Ascending aorta (tissue), 2 donors: Measurements from ENCODE around the gene TEX10. TPM values are rescaled to one million over a fixed set of nuclear protein-coding genes. Genes with fewer than 3 reads are reported as not detected.
"Not testable (repeated sequence)": the region's sequence is repeated elsewhere in the genome, so short reads cannot be mapped to it uniquely, and the experiment has no call there.

Experiments
- DNase-seq, 2 donors: peaks; one replicate each; pipeline ENCODE4 v3.0.0-alpha.2; 2019; ENCODE audit warnings: low spot score in 2 of 2
- H3K27ac ChIP-seq, 2 donors: fragments of 200-600 bp; sonication (generic); one replicate each; pipeline ENCODE4 v1.5.1; 2016 to 2017; ENCODE audit warnings: mild to moderate bottlenecking in 1 of 2
- H3K27me3 ChIP-seq: fragments of 200-600 bp; sonication (generic); one replicate; pipeline ENCODE4 v1.5.1; 2017
- H3K36me3 ChIP-seq, 2 donors: fragments of 200-600 bp; sonication (generic); one replicate each; pipeline ENCODE4 v1.5.1; 2016
- H3K4me1 ChIP-seq, 2 donors: fragments of 200-600 bp; sonication (generic); one replicate each; pipeline ENCODE4 v1.5.1; 2016 to 2017; ENCODE audit warnings: mild to moderate bottlenecking in 1 of 2
- H3K4me3 ChIP-seq, 2 donors: fragments of 200-600 bp; sonication (generic); one replicate each; pipeline ENCODE4 v1.5.1; 2016 to 2017; ENCODE audit warnings: mild to moderate bottlenecking in 1 of 2
- H3K9me3 ChIP-seq, 2 donors: fragments of 200-600 bp; sonication (generic); one replicate each; pipeline ENCODE4 v1.5.1; 2016
- CTCF ChIP-seq, 3 experiments: fragments of 200-600 bp in 2 of 3; fragments of 450-650 bp in 1 of 3; sonication (generic) in 2 of 3; IDR thresholded peaks; one replicate each; pipeline ENCODE4 v1.5.1; 2016 to 2019; ENCODE audit warnings: antibody characterized with exemption in 3 of 3, mild to moderate bottlenecking in 1 of 3, moderate library complexity in 1 of 3
- intact Hi-C: fragments of 100-400 bp; cut with DNase I; formaldehyde crosslinking; loops from one replicate; pipeline ENCODE4 v1.15.1; 2023
- total RNA-seq: library from RNA; depleted of rRNA; stranded (reverse); fragments of >200 nt; gene quantifications from one replicate; pipeline ENCODE4 v1.1.0, GENCODE V29; 2016

The TEX10 gene
- total RNA-seq, 1 donor from 2014 or later = 2.3 TPM

- peaks cover 3% of the 10 kb centered on the region in 2 donors for H3K4me1 ChIP-seq
- H3K4me3 ChIP-seq = no peak overlapping the region
- no peak for DNase-seq
- H3K27me3 ChIP-seq = no peaks in the 10 kb centered on the region
- intact Hi-C loops = loop anchor here (5.0 kb wide), 3 partner anchors 247 to 1047 kb away; partner anchors contain the start of genes MRPL50, STX17 and ZNF189
- TF ChIP-seq CTCF (IDR thresholded peaks at IDR 0.05) = no peak
- peaks cover 0 to 10% of the 10 kb centered on the region in 2 donors for H3K36me3 ChIP-seq
- no peak overlapping the region for H3K27ac ChIP-seq
- no peaks in the 10 kb centered on the region for H3K9me3 ChIP-seq
Observed at GRCh38 chr9:100350188-100350587, 2.6 kb downstream of the TEX10 start.

DNA sequence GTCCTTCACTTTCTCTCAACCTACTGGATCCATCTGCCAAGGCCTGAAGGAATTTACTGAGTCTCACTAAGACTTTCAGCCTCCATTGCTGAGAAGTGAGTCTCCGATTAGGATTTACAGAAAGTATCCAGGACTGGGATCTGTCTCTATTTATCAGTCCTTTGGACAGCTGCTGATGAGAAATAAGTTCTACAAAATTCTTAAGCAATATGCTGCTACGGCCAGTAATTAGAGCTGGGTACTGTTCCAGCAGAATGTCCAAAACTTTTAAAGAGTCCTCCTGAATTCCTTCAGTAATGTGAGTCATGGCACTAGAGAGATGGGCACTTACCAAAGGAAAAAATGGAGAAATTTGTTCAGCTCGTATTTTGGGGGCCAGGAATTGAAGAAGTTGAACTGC is 5.9 kb downstream of the TEX10 start:
- intact Hi-C loops = no loop called here
- Histone ChIP-seq H3K27ac (no peak overlapping the region), H3K4me3 (no peak overlapping the region), H3K4me1 (peaks cover 3% of the 10 kb centered on the region in 2 donors), H3K27me3 (no peaks in the 10 kb centered on the region), H3K36me3 (peaks cover 0 to 16% of the 10 kb centered on the region in 2 donors), H3K9me3 (no peaks in the 10 kb centered on the region)
- no peak for DNase-seq
- no peak for TF ChIP-seq CTCF (IDR thresholded peaks at IDR 0.05)

DNA sequence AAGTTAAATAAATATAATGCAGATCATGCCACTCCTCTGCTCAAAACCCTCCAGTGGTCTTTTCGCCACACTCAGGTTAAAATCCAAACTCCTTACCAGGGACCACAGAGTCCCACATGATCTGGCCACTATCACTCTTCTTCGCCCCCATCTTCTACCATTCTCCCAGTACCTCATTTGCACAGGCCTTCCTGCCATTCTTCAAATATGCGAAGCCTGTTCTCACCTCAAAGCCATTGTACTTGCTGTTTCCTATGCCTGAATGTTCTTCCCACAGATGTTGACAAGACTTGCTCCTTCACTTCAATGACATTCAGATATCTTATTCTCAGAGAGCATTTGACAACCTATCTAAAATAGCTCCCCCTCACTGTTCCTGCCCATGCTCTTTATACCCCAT is 10.9 kb downstream of the TEX10 start:
- Histone ChIP-seq H3K27me3 (no peaks in the 10 kb centered on the region), H3K9me3 (no peaks in the 10 kb centered on the region), H3K36me3 (peaks cover 4 to 16% of the 10 kb centered on the region in 2 donors), H3K27ac (no peak overlapping the region), H3K4me3 (no peak overlapping the region), H3K4me1 (no peaks in the 10 kb centered on the region)
- DNase-seq = no peak
- intact Hi-C loops = no loop called here
- TF ChIP-seq CTCF (IDR thresholded peaks at IDR 0.05) = no peak

GRCh38 chr9:100340224-100340623 is 12.5 kb downstream of the TEX10 start:
- intact Hi-C loops = no loop called here
- no peak for TF ChIP-seq CTCF (IDR thresholded peaks at IDR 0.05)
- Histone ChIP-seq H3K4me1 (no peaks in the 10 kb centered on the region), H3K4me3 (no peak overlapping the region), H3K27me3 (no peaks in the 10 kb centered on the region), H3K27ac (no peak overlapping the region), H3K9me3 (no peaks in the 10 kb centered on the region), H3K36me3 (peaks cover 4 to 6% of the 10 kb centered on the region in 2 donors)
- DNase-seq = no peak

GRCh38 chr9:100338736-100339135 is 14.0 kb downstream of the TEX10 start:
- H3K36me3 ChIP-seq, H3K4me3 ChIP-seq, DNase-seq, H3K9me3 ChIP-seq, intact Hi-C loops, H3K27ac ChIP-seq, H3K27me3 ChIP-seq, H3K4me1 ChIP-seq: not testable (repeated sequence)

DNA sequence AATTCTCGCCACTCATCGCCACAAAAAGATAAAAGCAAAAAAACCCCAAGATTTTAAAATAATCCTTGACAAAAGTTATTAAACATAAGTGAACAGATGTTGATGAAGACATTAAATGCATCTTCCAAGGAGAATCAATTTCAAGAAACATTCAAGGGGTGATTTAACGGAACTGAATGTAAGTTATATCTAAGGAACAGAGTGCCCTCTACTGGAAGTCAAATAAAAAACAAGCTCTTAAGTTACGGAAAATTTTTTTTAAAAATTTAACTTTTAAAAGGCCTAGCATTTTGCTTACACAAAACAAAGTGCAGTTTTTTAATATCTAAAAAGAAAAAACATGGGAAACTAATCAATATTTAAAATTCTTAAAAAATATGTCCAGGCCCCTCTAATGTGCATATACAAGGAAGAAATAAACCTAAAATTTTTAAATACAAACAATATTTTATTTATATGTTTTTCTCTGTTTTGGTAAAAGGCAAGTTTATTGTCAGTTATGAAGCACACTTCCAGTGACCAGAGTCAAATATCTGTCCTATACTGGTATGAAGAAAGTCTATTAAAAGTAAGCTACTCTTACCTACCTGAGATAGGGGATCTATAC is 28.0 kb downstream of the TEX10 start:
- Histone ChIP-seq H3K9me3 (no peaks in the 10 kb centered on the region), H3K27me3 (no peaks in the 10 kb centered on the region), H3K4me1 (no peaks in the 10 kb centered on the region), H3K36me3 (peaks cover 10 to 19% of the 10 kb centered on the region in 2 donors), H3K4me3 (no peak overlapping the region), H3K27ac (no peak overlapping the region)
- peak; percentile 30 to 59 (median 35) for TF ChIP-seq CTCF (IDR thresholded peaks at IDR 0.05)
- intact Hi-C loops = loop anchor here (10.0 kb wide), 1 partner anchor 270 kb away; no protein-coding TSS in a partner anchor
- no peak for DNase-seq
